Activated CD8-positive, alpha-beta memory T cell treated with anti-CD3 and anti-CD28 coated beads for 4 hours (primary cell): ENCODE results near the gene SUB1.
"Not testable (repeated sequence)": the region's sequence is repeated elsewhere in the genome, so short reads cannot be mapped to it uniquely, and the experiment has no call there.

Experiments used
- DNase-seq, 2 donors: peaks; one replicate each; pipeline ENCODE4 v3.0.0-alpha.2; 2020; ENCODE audit warnings: low read depth in 2 of 2

Gene SUB1

DNA sequence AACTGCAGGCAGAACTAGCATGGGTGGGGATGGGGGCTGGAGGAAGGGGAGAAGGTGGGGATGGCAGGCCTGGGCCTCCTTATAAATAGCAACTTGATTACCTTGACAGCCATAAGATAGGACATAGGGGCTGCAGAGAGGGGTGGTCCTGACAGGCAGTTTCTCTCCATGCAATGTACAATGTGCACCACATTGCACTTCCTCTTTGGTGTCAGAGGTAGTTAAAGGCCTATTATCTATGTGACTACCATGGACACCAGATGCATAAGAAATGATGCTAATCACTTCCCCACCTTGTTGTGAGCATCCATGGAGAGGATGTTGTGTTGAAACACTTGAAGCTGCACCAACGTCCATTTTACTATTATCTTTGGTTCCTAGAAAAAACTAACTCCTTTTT is 20.2 kb upstream of the SUB1 start:
- no peak for DNase-seq

DNA sequence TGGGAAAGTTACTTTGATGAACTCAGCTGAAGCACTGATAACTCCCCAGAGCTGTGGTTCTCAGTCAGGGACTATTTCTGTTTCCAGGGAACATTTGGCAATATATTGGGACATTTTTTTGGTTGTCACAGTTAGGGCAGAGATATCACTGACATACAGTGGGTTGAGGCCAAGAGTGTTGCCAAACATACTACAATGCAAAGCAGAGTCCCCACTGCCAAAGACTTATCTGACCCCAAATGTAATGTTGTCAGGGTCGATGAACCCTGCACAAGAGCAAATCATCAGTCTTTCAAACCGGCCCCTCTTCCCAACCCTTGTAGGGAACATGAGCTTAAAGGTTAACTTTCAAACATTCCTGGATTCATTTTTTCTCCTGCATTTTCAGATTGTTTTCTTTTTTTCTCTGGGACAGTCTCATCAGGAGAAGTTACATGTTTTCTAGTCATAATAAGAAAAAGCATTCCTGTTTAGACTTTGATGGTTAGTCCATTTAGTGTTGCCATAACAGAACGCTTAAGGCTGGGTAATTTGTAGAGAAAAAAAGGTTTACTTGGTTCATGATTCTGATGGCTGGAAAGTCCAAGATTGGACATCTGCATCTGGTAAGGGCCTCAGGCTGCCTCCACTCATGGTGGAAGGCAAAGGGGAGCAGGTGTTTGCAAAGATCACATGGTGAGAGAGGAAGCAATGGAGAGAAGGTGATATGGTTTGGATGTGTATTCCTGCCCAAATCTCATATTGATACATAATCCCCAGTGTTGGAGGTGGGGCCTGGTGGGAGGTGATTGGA is 18.8 kb upstream of the SUB1 start:
- DNase-seq = no peak

DNA sequence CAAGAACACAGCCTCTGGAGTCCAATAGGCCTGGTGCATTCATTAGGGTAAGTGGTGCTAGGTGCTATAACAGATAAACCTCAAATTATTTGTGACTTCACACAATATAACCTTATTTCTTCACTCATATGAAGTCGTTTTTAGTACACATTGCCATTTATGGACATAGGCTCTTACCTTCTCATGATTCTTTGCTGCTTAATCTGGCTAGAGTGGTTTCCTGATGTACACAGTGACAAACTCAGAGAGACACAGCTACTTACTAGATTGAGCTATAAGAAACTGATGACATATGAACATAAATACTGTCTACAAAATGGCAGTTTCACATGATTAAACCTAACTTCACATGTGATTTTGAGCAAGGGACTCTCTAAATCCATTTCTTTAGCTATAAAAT is 14.2 kb upstream of the SUB1 start:
- DNase-seq = no peak

DNA sequence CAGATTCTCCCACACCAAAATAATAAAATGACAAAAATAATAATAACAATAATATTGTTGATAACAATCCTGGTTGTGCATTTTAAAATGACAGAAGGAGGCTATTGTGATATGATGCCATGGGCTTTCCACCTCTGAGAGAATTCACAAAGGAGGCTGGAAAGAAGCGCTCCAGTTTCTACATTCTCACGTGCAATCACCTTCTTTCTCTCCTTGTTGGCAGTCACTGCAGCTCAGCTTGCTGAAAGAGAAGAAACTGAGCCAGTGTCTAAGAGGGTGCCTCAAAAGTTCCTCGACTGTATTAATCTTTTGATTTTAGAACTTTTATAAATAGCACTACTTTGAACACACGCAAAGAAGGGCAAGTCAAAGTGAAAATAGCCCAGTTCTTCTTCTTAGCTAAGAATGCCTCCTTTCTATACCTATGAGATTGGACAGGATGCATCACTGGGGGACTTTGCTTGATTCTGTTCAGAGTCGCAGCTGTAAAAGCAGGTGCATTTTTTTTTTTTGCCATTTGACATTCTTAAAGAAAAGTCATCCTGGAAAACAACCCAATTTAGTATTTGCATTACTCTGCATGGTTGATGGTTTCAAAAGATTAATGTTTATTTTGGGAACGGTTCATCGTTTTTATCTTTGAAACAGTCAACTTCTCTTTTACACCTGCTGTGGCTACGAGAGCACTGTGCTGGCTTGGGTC is 12.4 kb upstream of the SUB1 start:
- no peak for DNase-seq

DNA sequence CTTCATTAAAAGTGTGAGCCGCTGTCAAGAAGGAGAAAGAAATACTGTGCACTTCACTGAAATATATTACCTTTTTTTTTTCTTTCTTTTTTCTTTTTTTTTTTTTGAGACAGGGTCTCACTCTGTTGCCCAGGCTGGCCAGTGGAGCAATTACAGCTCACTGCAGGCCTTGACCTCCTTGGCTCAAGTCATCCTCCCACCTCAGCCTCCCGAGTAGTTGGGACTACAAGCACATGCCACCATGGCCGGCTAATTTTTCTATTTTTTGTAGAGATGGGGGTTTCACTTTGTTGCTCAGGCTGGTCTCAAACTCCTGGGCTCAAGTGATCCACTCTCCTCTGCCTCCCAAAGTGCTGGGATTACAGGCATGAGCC is 11.9 kb upstream of the SUB1 start:
- not testable (repeated sequence) for DNase-seq

DNA sequence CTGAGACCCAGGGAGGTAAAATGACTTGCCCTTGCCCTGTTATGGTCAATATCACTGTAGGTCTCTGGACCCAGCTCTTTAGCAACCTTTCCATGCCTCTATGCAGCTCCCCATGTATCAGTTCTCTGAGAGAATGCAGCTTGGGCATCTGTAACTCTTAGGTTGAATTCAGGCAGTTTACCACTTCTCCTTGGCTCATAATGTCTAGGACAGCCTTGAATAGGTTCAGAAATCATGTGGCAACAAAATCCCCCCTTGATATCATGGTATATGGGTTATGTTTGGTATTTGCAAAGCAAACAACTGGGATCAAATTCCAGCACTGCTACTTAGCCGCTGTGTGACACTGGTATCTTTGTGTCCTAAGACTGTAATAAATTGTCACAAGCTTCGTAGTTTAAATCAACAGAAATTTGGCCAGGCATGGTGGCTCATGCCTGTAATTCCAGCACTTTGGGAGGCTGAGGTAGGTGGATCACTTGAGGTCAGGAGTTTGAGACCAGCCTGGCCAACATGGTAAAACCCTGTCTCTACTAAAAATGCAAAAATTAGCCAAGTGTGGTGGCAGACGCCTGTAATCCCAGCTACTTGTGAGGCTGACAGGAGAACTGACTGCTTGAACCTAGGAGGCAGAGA is 10.7 kb upstream of the SUB1 start:
- DNase-seq = no peak

DNA sequence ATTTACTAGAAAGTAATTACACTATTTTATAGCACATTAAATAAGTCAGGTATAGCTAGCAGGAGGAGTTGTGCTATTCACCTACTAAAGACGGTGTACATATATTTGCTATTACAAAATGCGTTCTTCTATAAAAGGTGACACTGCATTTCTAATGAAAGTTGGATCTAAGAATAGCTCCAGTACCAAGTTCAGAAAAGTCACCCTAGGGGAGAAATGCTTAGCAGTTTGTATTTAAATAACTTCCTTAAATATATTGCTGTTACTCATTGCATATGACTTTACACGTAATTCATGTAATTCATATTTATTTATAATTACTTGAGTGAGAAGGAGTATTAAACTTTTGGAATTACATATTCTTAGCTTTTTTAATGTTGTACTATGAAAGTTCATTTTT is 7.0 kb upstream of the SUB1 start:
- DNase-seq = no peak

DNA sequence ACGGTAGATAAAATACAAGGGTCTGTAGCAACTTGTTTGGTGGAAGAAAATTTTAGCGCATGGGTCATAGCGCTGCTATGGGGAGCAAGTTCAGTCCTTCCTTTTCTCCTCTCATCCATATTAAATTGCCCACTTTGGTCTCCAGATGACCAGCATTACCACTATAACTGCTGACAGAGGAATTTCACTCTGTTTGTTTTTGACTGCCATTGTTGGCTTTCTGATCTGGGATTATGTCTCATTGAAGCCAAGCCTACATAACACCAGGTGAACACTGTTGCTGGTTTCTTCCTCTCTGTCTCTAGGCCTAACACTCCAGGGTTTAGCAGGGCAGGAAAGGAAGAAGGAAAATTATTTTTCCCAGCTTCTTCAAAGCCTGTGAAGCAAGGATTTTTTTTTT is 6.6 kb upstream of the SUB1 start:
- DNase-seq = no peak

DNA sequence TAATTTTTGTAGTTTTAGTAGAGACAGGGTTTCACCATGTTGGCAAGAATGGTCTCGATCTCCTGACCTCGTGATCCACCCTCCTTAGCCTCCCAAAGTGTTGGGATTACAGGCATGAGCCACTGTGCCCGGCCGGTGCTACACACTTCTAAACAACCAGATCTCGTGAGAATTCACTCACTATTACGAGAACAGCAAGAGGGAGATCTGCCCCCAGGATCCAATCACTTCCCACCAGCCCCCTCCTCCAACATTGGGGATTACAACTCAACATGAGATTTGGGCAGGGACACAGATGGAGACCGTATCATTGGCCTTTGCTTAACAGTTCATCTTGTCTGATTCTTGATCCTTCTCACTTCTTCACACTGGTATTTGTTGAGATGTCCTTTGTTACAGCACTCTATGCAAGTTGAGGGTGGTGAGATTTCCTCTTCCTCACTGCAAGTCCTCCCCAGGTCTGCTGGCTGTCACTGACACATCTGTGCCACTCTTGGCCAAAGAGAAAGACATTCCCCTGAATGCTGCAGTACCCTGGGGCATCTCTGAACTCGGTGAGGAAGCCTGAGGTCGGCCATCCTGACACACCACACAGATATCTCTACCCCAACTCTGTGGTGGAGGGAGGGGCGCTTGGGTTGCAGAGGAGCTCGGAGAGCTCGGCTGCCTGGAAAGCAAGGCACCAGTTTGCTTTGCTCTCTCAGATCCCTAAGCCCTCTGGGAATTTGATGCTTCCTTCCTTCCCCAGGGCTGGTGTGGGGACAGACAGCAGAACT is 4.2 kb upstream of the SUB1 start:
- DNase-seq = no peak

DNA sequence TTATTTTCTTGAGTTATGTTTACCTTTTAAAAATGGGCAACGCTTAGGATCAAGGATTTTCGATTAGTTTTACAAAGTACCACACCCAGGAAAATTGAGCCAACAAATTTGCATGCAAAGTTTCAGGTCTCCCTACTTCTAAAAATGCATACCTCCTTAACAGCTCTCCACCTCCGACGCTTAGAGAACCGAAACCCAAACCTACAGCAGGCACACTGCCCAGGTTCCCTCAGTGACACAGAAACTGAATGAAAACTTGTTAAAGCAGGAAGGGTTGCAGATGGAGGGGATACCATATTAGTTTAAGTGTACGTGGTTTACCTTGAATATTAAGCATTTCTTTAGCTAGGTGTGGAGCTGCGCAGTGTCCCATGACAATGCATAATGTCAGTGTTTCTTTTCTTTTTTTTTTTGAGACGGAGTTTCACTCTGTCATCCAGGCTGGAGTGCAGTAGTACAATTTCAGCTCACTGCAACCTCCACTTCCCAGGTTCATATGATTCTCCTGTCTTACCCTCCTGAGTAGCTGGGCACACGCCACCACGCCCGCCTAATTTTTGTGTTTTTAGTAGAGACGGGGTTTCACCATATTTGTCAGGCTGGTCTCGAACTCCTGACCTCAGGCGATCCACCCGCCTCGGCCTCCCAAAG is 1.6 kb upstream of the SUB1 start:
- no peak for DNase-seq

DNA sequence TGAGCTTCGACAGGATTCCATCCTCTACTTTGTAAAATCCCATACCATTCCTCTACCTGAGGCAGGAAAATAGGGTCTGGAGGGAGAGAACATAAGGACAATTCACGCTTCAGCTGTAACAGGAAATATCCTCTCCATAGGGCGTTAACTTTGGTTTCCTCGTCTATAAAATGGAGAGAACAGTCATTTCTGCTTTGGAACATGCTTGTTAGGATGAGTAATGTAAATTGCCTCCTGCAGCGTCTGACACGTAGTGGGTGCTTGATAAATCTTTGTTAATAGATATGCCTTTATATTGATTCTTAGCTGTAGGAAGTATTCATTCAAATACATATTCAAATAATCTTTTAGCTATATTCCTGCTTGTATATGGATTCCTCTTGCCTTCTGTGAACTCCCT is 711 bp upstream of the SUB1 start:
- DNase-seq = no peak

DNA sequence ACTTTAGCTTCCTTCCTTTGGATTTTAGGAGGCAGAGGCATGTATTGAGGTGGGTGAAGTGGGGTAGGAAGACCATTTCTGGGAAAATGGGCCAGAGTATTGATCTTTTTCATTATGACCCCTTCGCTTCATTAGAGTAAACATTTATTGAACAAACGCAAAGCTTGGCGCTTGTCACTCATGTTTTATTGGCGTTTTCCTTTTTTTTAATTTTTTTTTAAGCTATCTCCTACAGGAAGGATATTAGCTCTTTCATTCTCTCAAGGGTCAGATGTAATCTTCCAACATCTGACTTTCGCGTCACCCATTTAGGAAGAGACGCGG is 273 bp upstream of the SUB1 start:
- no peak for DNase-seq

DNA sequence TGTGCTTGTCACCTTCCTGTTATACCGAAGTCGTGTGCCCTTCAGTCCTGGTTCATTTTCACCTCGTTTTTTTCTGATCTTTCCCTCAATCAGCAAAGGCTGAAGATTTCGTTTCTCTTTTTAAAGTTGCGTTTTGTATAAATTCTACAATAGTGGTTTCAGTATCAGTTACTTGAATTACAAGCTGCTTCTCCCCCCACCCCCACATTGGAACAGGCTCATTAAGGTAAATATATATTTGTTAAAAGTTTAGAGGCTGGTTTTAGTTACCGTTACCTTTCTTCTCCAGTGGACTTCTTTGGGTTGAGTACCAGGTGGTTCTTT is 881 bp downstream of the SUB1 start:
- DNase-seq = no peak

DNA sequence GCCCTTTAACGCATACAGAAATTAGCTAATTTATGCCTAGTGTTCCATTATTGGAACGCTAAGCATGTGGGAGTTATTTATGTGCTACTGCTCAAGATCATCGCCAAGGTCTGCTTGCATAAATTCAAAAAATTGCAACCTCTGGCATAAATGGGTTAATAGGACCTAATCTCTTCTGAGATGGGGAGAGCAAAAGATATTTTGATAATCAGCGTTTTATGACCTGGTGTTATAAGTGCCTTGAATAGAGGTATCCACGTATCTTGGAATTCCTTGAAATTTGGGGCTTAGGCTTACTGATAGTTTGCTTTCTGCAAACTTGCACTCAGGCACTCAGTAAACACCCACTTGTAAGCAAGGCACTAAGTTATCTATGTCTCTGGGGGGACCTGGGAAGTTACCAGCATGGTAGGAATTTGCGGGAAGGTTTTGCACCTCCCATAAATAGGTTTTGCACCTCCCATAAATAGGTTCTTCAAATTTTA is 1.8 kb downstream of the SUB1 start:
- no peak for DNase-seq

DNA sequence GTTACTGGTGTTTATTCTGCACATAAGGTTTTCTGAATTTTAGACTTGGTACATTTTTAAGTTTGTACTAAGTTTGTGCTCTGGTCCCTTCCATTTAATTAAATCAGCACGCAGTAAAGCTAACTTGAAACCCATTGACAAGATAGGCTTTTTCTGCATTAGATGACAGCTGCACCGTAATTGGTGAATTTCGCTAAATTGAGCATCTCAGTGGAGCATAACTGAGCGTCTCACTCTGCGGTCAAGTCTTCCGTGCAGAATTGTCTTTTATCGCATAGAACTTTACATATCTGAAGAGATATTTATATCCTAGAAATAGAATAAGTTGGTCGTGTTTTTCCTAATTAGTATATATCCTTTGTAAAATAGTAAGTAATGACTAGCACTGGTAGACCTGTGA is 4.1 kb downstream of the SUB1 start:
- no peak for DNase-seq

DNA sequence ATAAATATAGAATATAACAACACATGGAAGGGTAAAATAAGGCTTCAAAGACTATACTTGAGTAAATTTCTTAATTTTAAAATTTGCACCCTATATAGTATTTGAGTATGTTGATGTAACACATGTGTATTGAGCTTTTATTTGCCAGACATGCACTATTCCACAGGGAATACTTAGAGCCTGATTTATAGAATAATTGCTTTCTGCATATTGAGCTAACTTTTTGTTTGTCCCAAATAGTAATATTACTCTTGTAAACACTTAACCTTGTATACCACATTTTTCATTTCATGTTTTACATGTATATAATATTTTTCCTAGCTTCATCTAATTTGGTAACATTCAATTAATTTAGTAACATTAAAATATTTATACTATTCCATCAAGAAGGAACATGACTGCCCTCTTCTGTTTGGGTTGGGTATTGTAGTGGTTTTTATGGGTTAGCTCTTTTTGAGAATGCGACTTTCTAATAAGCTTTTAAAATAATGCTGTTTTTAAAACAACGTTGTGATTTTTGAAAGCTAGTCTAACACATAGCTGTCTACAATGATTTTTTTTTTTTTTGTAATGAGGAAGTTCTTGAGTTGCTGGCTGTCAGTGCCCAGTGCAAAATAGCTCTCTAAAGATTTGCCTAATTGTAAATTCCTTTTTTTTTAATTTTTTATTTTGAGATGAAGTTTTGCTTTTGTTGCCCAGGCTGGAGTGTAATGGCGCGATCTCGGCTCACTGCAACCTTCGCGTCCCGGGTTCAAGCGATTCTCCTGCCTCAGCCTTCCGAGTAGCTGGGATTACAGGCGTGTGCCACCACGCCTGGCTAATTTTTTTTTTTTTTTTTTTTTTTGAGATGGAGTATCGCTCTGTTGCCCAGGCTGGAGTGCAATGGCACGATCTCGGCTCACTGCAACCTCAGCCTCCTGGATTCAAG is 4.8 kb downstream of the SUB1 start:
- no peak for DNase-seq

DNA sequence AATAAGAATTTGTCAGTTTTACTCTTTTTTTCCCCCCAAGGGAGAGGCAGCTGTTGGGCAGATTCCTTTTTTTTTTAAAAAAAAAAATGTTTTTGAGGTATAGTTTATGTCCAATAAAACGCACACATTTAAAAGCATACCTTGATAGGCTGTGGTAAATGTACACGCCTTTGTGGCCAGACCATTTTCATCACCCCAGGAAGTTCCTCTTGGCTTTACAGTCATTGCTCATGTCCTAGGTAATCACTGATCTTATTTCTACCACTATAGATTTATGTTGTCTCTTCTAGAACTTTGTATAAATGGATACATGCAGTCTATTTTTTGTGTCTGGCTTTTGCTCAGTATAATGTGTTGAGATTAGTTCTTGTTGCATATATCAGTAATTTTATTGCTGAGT is 9.8 kb downstream of the SUB1 start:
- no peak for DNase-seq

DNA sequence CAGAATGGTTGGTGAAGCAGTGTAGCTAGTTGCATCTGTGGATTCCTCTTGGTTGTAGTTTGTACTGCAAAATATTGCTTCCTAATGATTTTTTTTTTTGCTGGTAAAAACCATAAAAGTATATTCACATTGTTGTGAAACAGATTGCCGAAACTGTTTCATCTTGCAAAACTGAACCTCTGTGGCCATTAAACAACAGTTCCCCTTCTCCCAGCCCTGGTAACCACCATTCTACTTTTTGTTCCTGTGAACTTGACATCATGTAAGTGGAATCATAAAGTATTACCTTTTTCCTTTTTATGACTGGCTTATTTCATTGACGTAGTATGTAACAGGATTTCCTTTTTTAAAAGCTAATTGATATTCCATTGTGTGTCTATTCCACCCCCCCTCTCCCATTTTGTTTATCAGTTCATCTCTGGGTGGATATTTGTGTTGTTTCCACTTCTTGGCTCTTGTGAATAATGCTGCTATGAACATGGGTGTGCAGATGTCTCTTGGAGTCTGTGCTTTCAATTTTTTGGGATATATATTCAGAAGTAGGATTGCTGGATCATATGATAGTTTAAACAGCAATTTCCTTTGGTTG is 11.8 kb downstream of the SUB1 start:
- no peak for DNase-seq

DNA sequence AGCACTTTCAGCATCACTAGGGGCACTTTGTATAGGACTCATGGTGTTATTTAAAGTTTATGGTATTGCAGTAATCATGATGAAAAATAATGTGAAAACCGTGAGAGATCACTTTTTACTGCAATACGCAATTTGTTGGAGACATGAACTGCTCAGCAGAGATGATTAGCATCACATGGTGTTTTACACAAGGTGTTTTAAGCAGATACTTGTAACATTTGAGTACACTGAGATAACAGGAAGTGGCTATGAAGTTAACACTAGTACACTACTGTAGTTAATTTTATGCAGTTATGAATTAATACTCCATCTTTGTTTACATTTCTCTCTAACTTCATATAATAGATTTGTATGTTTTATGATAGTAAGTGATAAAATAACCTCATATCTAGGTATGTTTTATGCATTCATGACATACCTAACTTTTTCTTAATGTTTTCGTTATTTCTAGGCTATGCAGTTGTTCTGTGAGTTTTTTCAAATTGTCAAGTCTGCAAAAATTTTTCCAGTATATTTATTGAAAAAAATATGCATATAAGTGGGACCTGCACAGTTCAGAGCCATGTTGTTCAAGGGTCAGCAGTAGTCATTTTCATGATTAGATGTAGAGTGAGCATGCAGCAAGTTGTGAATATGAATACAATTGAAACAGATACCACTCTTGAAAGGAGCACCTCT is 13.0 kb downstream of the SUB1 start:
- DNase-seq = no peak

DNA sequence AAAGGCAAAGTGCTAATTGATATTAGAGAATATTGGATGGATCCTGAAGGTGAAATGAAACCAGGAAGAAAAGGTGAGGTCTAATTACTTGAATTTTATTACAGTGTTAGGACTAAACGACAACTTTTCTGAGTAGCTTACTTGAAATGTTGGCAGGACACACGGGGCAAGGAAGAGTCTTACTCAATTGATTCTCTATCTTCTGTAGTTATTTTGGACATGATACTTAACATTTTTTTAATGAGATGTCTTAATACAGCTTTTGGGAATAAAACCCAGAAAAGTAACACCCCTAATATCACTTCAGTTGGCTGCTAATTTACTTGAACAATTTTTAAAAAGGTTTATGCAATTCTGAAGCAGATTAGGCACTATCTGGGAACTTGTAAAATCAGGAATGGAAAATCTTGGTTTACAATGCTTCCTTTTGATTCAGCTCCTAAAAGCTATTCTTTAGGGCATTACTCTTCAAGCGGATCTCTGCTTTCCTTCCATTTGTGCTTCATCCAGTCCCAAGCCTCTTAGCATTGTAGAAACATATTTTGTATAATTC is 13.7 kb downstream of the SUB1 start:
- no peak for DNase-seq
